Measurements from ENCODE around the gene SLC44A3. TPM values are rescaled to one million over a fixed set of nuclear protein-coding genes. Genes with fewer than 3 reads are reported as not detected.

Gene SLC44A3
- total RNA-seq, 6 experiments from 2014 or later: 1.9 to 8.7 (median 7.4) TPM

DNA sequence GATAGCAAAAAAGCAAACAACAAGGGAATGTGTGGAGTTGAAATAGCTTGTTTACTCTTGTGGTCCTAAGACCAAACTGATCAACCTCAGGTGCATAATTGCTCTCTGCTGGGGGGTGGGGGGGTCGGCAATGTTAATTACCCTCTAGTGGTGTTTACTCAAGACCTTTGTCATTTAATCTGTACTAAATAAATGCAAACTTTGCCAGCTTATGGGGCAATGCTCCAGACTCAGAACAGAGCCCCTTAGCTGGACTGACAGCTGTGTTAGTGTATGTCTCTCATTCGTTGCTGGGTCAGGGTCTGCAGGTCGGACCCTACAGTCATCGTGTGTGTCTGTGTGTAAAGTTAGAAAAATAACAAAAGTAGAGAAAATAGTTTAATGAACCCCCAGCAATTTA, 7.2 kb upstream of the SLC44A3 start:
- Histone ChIP-seq H3K36me3 (no peaks in the 10 kb centered on the region), H3K27ac (no peak overlapping the region), H3K4me3 (no peak overlapping the region), H3K27me3 (no peaks in the 10 kb centered on the region), H3K4me1 (no peaks in the 10 kb centered on the region), H3K9me3 (no peaks in the 10 kb centered on the region)
- intact Hi-C loops (cut with DNase I): loop anchor here in 1 of 2 donors (10.0 kb wide), 1 partner anchor 288 kb away; no protein-coding TSS in a partner anchor
- ATAC-seq (no peak), DNase-seq (no peak)
- TF ChIP-seq, protein P1, sequence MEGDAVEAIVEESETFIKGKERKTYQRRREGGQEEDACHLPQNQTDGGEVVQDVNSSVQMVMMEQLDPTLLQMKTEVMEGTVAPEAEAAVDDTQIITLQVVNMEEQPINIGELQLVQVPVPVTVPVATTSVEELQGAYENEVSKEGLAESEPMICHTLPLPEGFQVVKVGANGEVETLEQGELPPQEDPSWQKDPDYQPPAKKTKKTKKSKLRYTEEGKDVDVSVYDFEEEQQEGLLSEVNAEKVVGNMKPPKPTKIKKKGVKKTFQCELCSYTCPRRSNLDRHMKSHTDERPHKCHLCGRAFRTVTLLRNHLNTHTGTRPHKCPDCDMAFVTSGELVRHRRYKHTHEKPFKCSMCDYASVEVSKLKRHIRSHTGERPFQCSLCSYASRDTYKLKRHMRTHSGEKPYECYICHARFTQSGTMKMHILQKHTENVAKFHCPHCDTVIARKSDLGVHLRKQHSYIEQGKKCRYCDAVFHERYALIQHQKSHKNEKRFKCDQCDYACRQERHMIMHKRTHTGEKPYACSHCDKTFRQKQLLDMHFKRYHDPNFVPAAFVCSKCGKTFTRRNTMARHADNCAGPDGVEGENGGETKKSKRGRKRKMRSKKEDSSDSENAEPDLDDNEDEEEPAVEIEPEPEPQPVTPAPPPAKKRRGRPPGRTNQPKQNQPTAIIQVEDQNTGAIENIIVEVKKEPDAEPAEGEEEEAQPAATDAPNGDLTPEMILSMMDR (IDR thresholded peaks at IDR 0.05): no peak
- TF ChIP-seq POLR2A (IDR thresholded peaks at IDR 0.05): no peak
- 35% methylated on average over 4 of the region's 4 CpGs for WGBS (ENCODE audit: insufficient coverage, low coverage, low lambda C conversion rate, missing lambda C conversion rate)

DNA sequence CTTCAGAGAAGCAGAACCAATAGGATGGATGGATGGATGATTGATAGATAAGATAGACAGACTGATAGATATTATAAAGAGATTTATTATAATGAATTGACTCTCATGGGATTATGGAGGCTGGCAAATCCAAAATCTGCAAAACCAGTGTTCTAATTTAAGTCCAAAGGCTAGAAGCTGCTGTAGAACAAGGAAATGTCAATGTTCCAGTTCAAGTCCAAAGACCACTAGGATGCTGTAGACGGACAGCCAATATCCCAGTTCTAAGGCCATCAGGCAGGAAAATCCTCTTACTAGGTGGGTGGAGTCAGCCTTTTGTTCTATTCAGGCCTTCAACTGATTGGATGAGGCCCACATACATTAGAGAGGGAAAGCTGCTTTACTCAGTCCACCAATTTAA, 4.1 kb upstream of the SLC44A3 start:
- no peaks in the 10 kb centered on the region for H3K27me3 ChIP-seq
- H3K9me3 ChIP-seq: no peaks in the 10 kb centered on the region
- no peak overlapping the region for H3K4me3 ChIP-seq
- H3K4me1 ChIP-seq: peaks cover 0 to 1% (median 0%) of the 10 kb centered on the region in 4 donors
- ATAC-seq: no peak
- intact Hi-C loops (cut with DNase I): loop anchor here in 1 of 2 donors (10.0 kb wide), 1 partner anchor 291 kb away; no protein-coding TSS in a partner anchor
- 11% methylated on average over 1 of the region's 1 CpG for WGBS (ENCODE audit: insufficient coverage, low coverage, low lambda C conversion rate, missing lambda C conversion rate)
- H3K36me3 ChIP-seq: no peaks in the 10 kb centered on the region
- TF ChIP-seq POLR2A (IDR thresholded peaks at IDR 0.05): no peak
- TF ChIP-seq, protein P1 (IDR thresholded peaks at IDR 0.05): no peak
- no peak for DNase-seq
- H3K27ac ChIP-seq: no peak overlapping the region

DNA sequence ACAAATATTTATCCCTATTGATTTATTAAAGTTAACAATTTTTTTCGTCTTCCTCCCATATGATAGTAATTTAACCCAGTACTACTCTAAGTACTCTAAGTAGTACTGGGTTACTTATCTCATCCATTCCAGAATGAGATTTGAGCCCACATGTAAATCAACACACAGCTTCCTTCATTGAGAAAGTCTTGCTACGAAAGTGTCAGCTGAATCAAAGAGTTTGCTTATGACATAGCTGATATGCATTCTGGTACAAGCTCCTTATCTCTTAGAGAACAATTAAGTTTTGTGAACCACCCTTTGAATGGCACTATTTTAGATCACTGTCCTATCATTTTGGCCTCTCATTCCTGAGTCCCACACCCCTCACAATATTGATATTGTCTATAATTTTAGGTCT, 2.4 kb upstream of the SLC44A3 start:
- TF ChIP-seq, protein P1 (IDR thresholded peaks at IDR 0.05): no peak
- TF ChIP-seq POLR2A (IDR thresholded peaks at IDR 0.05): no peak
- 69% methylated on average over 2 of the region's 2 CpGs for WGBS (ENCODE audit: insufficient coverage, low coverage, low lambda C conversion rate, missing lambda C conversion rate)
- DNase-seq: no peak
- no peak for ATAC-seq
- Histone ChIP-seq H3K4me3 (no peak overlapping the region), H3K4me1 (peaks cover 0 to 9% (median 0%) of the 10 kb centered on the region in 4 donors), H3K27ac (no peak overlapping the region), H3K27me3 (no peaks in the 10 kb centered on the region), H3K36me3 (no peaks in the 10 kb centered on the region), H3K9me3 (no peaks in the 10 kb centered on the region)
- intact Hi-C loops (cut with DNase I): loop anchor here in 1 of 2 donors (10.0 kb wide), 1 partner anchor 293 kb away; no protein-coding TSS in a partner anchor

DNA sequence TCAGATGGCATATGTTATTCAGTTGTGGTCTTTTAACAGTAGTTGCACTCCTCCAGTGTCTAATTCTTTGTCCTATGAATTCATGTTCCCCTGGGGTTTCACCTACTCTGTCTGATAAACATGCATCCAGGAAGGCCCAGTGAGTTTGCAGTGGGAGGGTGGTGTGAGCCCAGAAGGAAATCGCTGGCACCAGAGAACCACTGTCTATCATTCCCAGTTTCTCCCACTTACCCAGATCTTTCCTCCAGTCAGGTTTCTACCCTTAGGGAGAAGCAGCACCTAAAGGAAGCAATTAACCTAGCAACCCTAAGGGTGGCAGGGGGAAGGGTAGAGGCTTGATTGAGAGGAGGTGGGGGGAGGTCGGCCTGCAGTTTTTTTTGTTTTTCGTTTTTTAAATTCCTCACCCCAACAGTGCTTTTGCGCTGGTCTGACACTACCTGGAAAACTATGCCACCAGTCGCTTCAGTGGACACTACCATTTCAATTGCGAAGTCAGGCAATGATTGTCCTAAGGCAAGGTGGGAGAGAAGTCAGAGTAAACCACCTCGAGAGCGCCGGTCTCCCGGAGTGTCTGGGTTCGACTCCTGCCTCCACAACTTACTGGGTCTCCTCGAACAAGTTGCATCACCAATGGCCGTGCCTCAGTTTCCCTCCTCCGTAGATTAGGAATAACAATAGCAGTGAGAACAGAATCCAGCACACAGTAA, 766 bp upstream of the SLC44A3 start:
- Histone ChIP-seq H3K4me1 (peaks cover 0 to 9% (median 0%) of the 10 kb centered on the region in 4 donors), H3K36me3 (no peaks in the 10 kb centered on the region), H3K27ac (peak overlapping the region in 2 of 3 donors; percentile 39 to 46), H3K4me3 (peak overlapping the region; percentile 64 to 78 (median 64)), H3K9me3 (no peaks in the 10 kb centered on the region), H3K27me3 (no peaks in the 10 kb centered on the region)
- WGBS (ENCODE audit: insufficient coverage, low coverage, low lambda C conversion rate, missing lambda C conversion rate): 42% methylated on average over 8 of the region's 14 CpGs
- ATAC-seq: peak in 1 of 4 donors; percentile 8
- intact Hi-C loops (cut with DNase I): loop anchor here in 1 of 2 donors (10.0 kb wide), 1 partner anchor 295 kb away; no protein-coding TSS in a partner anchor
- TF ChIP-seq, protein P1 (IDR thresholded peaks at IDR 0.05): no peak
- no peak for TF ChIP-seq POLR2A (IDR thresholded peaks at IDR 0.05)
- DNase-seq: no peak
